Keratinocyte (primary cell): ENCODE data around the gene CCDC171. TPM values are rescaled to one million over a fixed set of nuclear protein-coding genes. Genes with fewer than 3 reads are reported as not detected.

ENCODE experiments used
- DNase-seq: peaks from one replicate; pipeline ENCODE4 v3.0.0-alpha.2; 2011; ENCODE audit warnings: low read depth, missing footprints, low spot score
- FAIRE-seq: peaks from 2 replicates; lab custom pipeline; 2011; peaks lifted over from hg19 to GRCh38; lab: Jason Lieb, UNC
- H2AFZ ChIP-seq: 2 replicates; pipeline ENCODE4 v1.6.0; 2012; ENCODE audit warnings: low read length, control low read depth, inconsistent platforms; ENCODE audit not compliant: control insufficient read depth
- H3K27ac ChIP-seq: 2 replicates; pipeline ENCODE4 v1.5.1; 2011; ENCODE audit warnings: low read length; ENCODE audit not compliant: control insufficient read depth, insufficient read depth
- H3K27me3 ChIP-seq: 3 replicates; pipeline ENCODE4 v1.6.0; 2011; ENCODE audit warnings: low read length; ENCODE audit not compliant: control insufficient read depth, insufficient read depth; ENCODE audit errors: extremely low read depth
- H3K36me3 ChIP-seq, 2 experiments: 2 replicates in 1 of 2; 3 replicates in 1 of 2; pipeline ENCODE4 v1.5.1; 2011; ENCODE audit warnings: low read length in 2 of 2, mild to moderate bottlenecking in 1 of 2; ENCODE audit not compliant: control insufficient read depth in 2 of 2, insufficient read depth in 2 of 2; ENCODE audit errors: extremely low read depth in 1 of 2
- H3K4me1 ChIP-seq: 3 replicates; pipeline ENCODE4 v1.5.1; 2011; ENCODE audit warnings: low read length; ENCODE audit not compliant: control insufficient read depth, insufficient read depth; ENCODE audit errors: extremely low read depth
- H3K4me2 ChIP-seq: 3 replicates; pipeline ENCODE4 v1.6.0; 2011; ENCODE audit warnings: low read depth, low read length; ENCODE audit not compliant: control insufficient read depth, insufficient read depth; ENCODE audit errors: extremely low read depth
- H3K4me3 ChIP-seq, 3 experiments: fragments of 200-600 bp in 1 of 3; sonication (generic) in 1 of 3; 2 replicates in 2 of 3; 3 replicates in 1 of 3; pipeline ENCODE4 v1.5.1; 2011 to 2016; ENCODE audit warnings: low read length in 3 of 3, mild to moderate bottlenecking in 3 of 3, control low read depth in 2 of 3, inconsistent platforms in 1 of 3, low read depth in 1 of 3, mixed read lengths in 1 of 3, mixed run types in 1 of 3, moderate library complexity in 1 of 3; ENCODE audit not compliant: control insufficient read depth in 2 of 3, insufficient read depth in 2 of 3; ENCODE audit errors: extremely low read depth in 1 of 3
- H3K79me2 ChIP-seq: 2 replicates; pipeline ENCODE4 v1.6.0; 2012; ENCODE audit warnings: low read length; ENCODE audit not compliant: control insufficient read depth, insufficient read depth
- H3K9ac ChIP-seq: 3 replicates; pipeline ENCODE4 v1.6.0; 2011; ENCODE audit warnings: low read length; ENCODE audit not compliant: control insufficient read depth, insufficient read depth; ENCODE audit errors: extremely low read depth
- H3K9me1 ChIP-seq: 3 replicates; pipeline ENCODE4 v1.6.0; 2011; ENCODE audit warnings: low read length; ENCODE audit not compliant: control insufficient read depth, insufficient read depth; ENCODE audit errors: extremely low read depth
- H3K9me3 ChIP-seq: 2 replicates; pipeline ENCODE4 v1.5.1; 2012; ENCODE audit warnings: low read depth, low read length; ENCODE audit not compliant: control insufficient read depth
- H4K20me1 ChIP-seq: 3 replicates; pipeline ENCODE4 v1.6.0; 2011; ENCODE audit warnings: low read length; ENCODE audit not compliant: control insufficient read depth, insufficient read depth; ENCODE audit errors: extremely low read depth
- CTCF ChIP-seq, 3 experiments: IDR thresholded peaks in 1 of 3; conservative IDR thresholded peaks in 1 of 3; optimal IDR thresholded peaks in 1 of 3; 2 replicates in 2 of 3; 3 replicates in 1 of 3; pipeline versions ENCODE3 to v1.5.1; 2011; ENCODE audit warnings: low read length in 3 of 3, mild to moderate bottlenecking in 3 of 3, moderate library complexity in 2 of 3, control low read depth in 1 of 3, inconsistent platforms in 1 of 3; ENCODE audit not compliant: insufficient read depth in 2 of 3; ENCODE audit errors: extremely low read depth in 1 of 3
- EZH2 ChIP-seq: IDR thresholded peaks from one replicate; pipeline ENCODE4 v1.6.1; 2012; ENCODE audit warnings: inconsistent platforms, mild to moderate bottlenecking, low read length, moderate library complexity
- dilution Hi-C: fragments of 300-500 bp; cut with MboI; formaldehyde crosslinking; loops from one replicate; pipeline ENCODE4 v1.7.0; 2020; ENCODE audit warnings: low sequenced_read_pairs; ENCODE audit not compliant: extremely low pct_ligation_motif_present
- polyA plus RNA-seq, 5 experiments: library from polyadenylated mRNA; depleted of rRNA in 3 of 5; stranded (reverse) in 3 of 5; stranded (forward) in 1 of 5; unstranded in 1 of 5; fragments of >200 nt; gene quantifications; 1 replicate in 1 of 5; 2 replicates in 3 of 5; 3 replicates in 1 of 5; pipeline versions ENCODE4 v1.2.1 to v1.2.3, GENCODE V29; 2011 to 2012; ENCODE audit warnings: missing spikeins in 2 of 5, low read depth in 1 of 5, low replicate concordance in 1 of 5

The CCDC171 gene
- polyA plus RNA-seq, 1 donor (not counting 4 experiments of a cell fraction or from before 2014, with no cell fraction given) = 0.46 TPM

GRCh38 chr9:15778861-15779260, 226.0 kb downstream of the CCDC171 start:
- FAIRE-seq = no peak
- no peaks in the 10 kb centered on the region for H3K9me1 ChIP-seq
- H3K36me3 ChIP-seq = no peaks in the 10 kb centered on the region
- TF ChIP-seq EZH2 (no peak), CTCF (optimal IDR thresholded peaks at IDR 0.05 in 1 of 3, IDR thresholded peaks at IDR 0.05 in 1 of 3, conservative IDR thresholded peaks at IDR 0.05 in 1 of 3; ENCODE audit: extremely low read depth in 1 of 3, insufficient read depth in 2 of 3, low read length in 3 of 3) (no peak)
- H3K4me3 ChIP-seq = no peak overlapping the region
- dilution Hi-C loops = no loop called here
- no peak overlapping the region for H3K4me2 ChIP-seq
- no peaks in the 10 kb centered on the region for H3K9me3 ChIP-seq
- H2AFZ ChIP-seq = no peak overlapping the region
- no peak overlapping the region for H3K9ac ChIP-seq
- H3K27me3 ChIP-seq = no peaks in the 10 kb centered on the region
- DNase-seq = no peak
- H3K79me2 ChIP-seq = no peaks in the 10 kb centered on the region
- H3K4me1 ChIP-seq = no peaks in the 10 kb centered on the region
- H3K27ac ChIP-seq = no peak overlapping the region
- no peaks in the 10 kb centered on the region for H4K20me1 ChIP-seq

DNA sequence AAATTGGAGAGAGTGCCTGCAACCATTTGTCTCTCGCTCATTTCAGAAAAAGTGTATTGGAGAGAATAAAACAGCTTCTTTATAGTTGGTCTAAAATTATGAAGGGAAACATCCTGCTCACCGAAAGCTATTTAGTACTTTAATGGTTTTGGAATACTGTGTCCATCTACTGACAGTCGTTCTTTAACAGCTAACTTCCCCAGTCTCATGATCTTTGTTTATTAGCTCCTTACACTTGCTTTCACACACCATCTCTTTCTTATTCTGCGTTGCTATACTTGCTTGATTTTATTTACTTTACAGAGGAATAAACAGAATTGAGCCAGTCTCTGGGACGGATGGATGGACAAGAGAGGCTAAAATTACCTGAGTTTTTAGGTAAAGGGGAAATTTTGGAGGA, 229.3 kb downstream of the CCDC171 start:
- DNase-seq (no peak), FAIRE-seq (no peak)
- H2AFZ ChIP-seq = no peak overlapping the region
- TF ChIP-seq CTCF (optimal IDR thresholded peaks at IDR 0.05 in 1 of 3, IDR thresholded peaks at IDR 0.05 in 1 of 3, conservative IDR thresholded peaks at IDR 0.05 in 1 of 3; ENCODE audit: extremely low read depth in 1 of 3, insufficient read depth in 2 of 3, low read length in 3 of 3) (no peak), EZH2 (no peak)
- dilution Hi-C loops = no loop called here
- no peak overlapping the region for H3K4me3 ChIP-seq
- H3K27ac ChIP-seq = no peak overlapping the region
- H3K4me2 ChIP-seq = no peak overlapping the region
- H3K9me3 ChIP-seq = no peaks in the 10 kb centered on the region
- H3K9me1 ChIP-seq = no peaks in the 10 kb centered on the region
- no peaks in the 10 kb centered on the region for H3K4me1 ChIP-seq
- no peaks in the 10 kb centered on the region for H4K20me1 ChIP-seq
- no peaks in the 10 kb centered on the region for H3K79me2 ChIP-seq
- no peaks in the 10 kb centered on the region for H3K36me3 ChIP-seq
- no peaks in the 10 kb centered on the region for H3K27me3 ChIP-seq
- no peak overlapping the region for H3K9ac ChIP-seq
